Measurements from ENCODE around the gene MRPL11. TPM values are rescaled to one million over a fixed set of nuclear protein-coding genes. Genes with fewer than 3 reads are reported as not detected.

The MRPL11 gene
- total RNA-seq, 1 experiment from 2014 or later: 201 TPM

Other genes starting within 250 kb of the MRPL11 start
- gene KLC2, start 181.1 kb downstream of the MRPL11 start, total RNA-seq (2014; rRNA removed; shearing (Covaris generic)): 54.1 and 92.6 TPM in 2 replicates
- gene RAB1B, start 170.2 kb downstream of the MRPL11 start, total RNA-seq (2014; rRNA removed; shearing (Covaris generic)): 290 and 334 TPM in 2 replicates
- 2.8 and 6.2 TPM in 2 replicates for gene CNIH2, start 160.7 kb downstream of the MRPL11 start, total RNA-seq (2014; rRNA removed; shearing (Covaris generic))
- gene YIF1A, start 149.7 kb downstream of the MRPL11 start, total RNA-seq (2014; rRNA removed; shearing (Covaris generic)): 162 and 245 TPM in 2 replicates
- gene TMEM151A, start 147.0 kb downstream of the MRPL11 start, total RNA-seq (2014; rRNA removed; shearing (Covaris generic)): 0.60 and 0.61 TPM in 2 replicates
- 576 and 629 TPM in 2 replicates for gene CD248, start 121.8 kb downstream of the MRPL11 start, total RNA-seq (2014; rRNA removed; shearing (Covaris generic))
- gene RIN1, start 102.4 kb downstream of the MRPL11 start, total RNA-seq (2014; rRNA removed; shearing (Covaris generic)): 44.9 and 58.0 TPM in 2 replicates
- gene BRMS1, start 93.7 kb downstream of the MRPL11 start, total RNA-seq (2014; rRNA removed; shearing (Covaris generic)): 170 and 189 TPM in 2 replicates
- gene B4GAT1, start 91.2 kb downstream of the MRPL11 start, total RNA-seq (2014; rRNA removed; shearing (Covaris generic)): 44.1 and 46.5 TPM in 2 replicates
- gene SLC29A2, start 67.1 kb downstream of the MRPL11 start, total RNA-seq (2014; rRNA removed; shearing (Covaris generic)): not detected in 2 replicates
- 1.3 and 2.2 TPM in 2 replicates for gene NPAS4, start 17.8 kb downstream of the MRPL11 start, total RNA-seq (2014; rRNA removed; shearing (Covaris generic))
- 7.0 and 11.1 TPM in 2 replicates for gene PELI3, start 28.1 kb upstream of the MRPL11 start, total RNA-seq (2014; rRNA removed; shearing (Covaris generic))
- 140 and 146 TPM in 2 replicates for gene DPP3, start 41.6 kb upstream of the MRPL11 start, total RNA-seq (2014; rRNA removed; shearing (Covaris generic))
- gene BBS1, start 71.8 kb upstream of the MRPL11 start, total RNA-seq (2014; rRNA removed; shearing (Covaris generic)): 28.7 and 38.8 TPM in 2 replicates
- gene ZDHHC24, start 107.2 kb upstream of the MRPL11 start, total RNA-seq (2014; rRNA removed; shearing (Covaris generic)): 17.9 and 18.3 TPM in 2 replicates
- gene ACTN3, start 108.1 kb upstream of the MRPL11 start, total RNA-seq (2014; rRNA removed; shearing (Covaris generic)): not detected in 2 replicates
- gene CTSF, start 129.8 kb upstream of the MRPL11 start, total RNA-seq (2014; rRNA removed; shearing (Covaris generic)): 4.9 and 5.6 TPM in 2 replicates
- 0.34 TPM in 1 of 2 replicates, not detected in the other for gene CCDC87, start 154.2 kb upstream of the MRPL11 start, total RNA-seq (2014; rRNA removed; shearing (Covaris generic))
- gene CCS, start 154.3 kb upstream of the MRPL11 start, total RNA-seq (2014; rRNA removed; shearing (Covaris generic)): 44.8 and 46.6 TPM in 2 replicates
- 33.1 and 57.8 TPM in 2 replicates for gene RBM14, start 177.8 kb upstream of the MRPL11 start, total RNA-seq (2014; rRNA removed; shearing (Covaris generic))
- 136 and 170 TPM in 2 replicates for gene RBM4, start 199.9 kb upstream of the MRPL11 start, total RNA-seq (2014; rRNA removed; shearing (Covaris generic))
- gene RBM4B, start 239.0 kb upstream of the MRPL11 start, total RNA-seq (2014; rRNA removed; shearing (Covaris generic)): 39.7 and 47.8 TPM in 2 replicates

All from SJSA1 (cell line).